Measurements from ENCODE around the gene B3GAT2. TPM values are rescaled to one million over a fixed set of nuclear protein-coding genes. Genes with fewer than 3 reads are reported as not detected.

The B3GAT2 gene
- total and polyA plus RNA-seq, 2 of the 13 experiments (the other 11 are each of a cell fraction or from before 2014, with no cell fraction given), result 0.01 to 0.02 TPM

DNA sequence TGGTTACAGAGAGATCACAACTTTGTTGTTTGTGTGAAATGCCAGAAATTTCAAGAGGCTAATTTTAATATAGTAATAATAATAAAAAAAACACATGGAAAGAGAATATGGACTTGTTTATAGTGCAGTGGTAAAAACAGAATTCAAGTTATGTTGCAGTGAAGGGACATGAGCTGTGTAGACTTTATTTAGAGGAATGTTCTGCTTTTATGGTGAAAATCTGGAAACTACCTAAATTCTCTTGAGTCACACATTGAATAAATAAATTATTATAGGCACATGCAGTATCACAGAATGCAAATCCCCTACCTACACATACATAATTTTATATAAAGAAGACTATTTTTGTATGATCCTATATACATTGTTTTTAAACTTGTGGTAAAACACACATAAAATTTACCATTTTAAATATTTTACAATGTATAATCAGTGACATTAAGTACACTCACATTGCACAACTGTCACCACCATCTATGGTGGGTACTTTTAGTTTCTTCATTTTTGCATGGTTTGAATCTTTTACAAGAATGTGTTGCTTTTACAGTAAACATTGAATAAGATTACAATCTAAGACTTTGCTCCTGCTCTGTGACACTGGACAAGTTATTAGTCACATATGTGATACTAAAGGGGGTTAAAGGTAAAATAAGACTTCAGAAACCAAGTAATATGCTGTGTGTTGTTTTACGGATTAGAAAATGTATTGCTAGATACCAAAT, 107.4 kb downstream of the B3GAT2 start (continued):
- TF ChIP-seq, protein P1, sequence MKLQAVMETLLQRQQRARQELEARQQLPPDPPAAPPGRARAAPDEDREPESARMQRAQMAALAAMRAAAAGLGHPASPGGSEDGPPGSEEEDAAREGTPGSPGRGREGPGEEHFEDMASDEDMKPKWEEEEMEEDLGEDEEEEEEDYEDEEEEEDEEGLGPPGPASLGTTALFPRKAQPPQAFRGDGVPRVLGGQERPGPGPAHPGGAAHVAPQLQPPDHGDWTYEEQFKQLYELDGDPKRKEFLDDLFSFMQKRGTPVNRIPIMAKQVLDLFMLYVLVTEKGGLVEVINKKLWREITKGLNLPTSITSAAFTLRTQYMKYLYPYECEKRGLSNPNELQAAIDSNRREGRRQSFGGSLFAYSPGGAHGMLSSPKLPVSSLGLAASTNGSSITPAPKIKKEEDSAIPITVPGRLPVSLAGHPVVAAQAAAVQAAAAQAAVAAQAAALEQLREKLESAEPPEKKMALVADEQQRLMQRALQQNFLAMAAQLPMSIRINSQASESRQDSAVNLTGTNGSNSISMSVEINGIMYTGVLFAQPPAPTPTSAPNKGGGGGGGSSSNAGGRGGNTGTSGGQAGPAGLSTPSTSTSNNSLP (IDR thresholded peaks at IDR 0.05; ENCODE audit: low read depth, low read length), result peak; percentile 90
- TF ChIP-seq ZNF205 (CRISPR knock-in tag; IDR thresholded peaks at IDR 0.05), result no peak
- TF ChIP-seq, protein P2, sequence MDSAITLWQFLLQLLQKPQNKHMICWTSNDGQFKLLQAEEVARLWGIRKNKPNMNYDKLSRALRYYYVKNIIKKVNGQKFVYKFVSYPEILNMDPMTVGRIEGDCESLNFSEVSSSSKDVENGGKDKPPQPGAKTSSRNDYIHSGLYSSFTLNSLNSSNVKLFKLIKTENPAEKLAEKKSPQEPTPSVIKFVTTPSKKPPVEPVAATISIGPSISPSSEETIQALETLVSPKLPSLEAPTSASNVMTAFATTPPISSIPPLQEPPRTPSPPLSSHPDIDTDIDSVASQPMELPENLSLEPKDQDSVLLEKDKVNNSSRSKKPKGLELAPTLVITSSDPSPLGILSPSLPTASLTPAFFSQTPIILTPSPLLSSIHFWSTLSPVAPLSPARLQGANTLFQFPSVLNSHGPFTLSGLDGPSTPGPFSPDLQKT (CRISPR knock-in tag; IDR thresholded peaks at IDR 0.05; ENCODE audit: borderline replicate concordance), result no peak
- no peak for TF ChIP-seq EZH2 (conservative IDR thresholded peaks at IDR 0.05; ENCODE audit: low read depth, low read length)
- TF ChIP-seq ZNF605 (CRISPR knock-in tag; IDR thresholded peaks at IDR 0.05), result no peak
- no peak for TF ChIP-seq ZNF678 (CRISPR knock-in tag; IDR thresholded peaks at IDR 0.05)
- TF ChIP-seq, protein P3, sequence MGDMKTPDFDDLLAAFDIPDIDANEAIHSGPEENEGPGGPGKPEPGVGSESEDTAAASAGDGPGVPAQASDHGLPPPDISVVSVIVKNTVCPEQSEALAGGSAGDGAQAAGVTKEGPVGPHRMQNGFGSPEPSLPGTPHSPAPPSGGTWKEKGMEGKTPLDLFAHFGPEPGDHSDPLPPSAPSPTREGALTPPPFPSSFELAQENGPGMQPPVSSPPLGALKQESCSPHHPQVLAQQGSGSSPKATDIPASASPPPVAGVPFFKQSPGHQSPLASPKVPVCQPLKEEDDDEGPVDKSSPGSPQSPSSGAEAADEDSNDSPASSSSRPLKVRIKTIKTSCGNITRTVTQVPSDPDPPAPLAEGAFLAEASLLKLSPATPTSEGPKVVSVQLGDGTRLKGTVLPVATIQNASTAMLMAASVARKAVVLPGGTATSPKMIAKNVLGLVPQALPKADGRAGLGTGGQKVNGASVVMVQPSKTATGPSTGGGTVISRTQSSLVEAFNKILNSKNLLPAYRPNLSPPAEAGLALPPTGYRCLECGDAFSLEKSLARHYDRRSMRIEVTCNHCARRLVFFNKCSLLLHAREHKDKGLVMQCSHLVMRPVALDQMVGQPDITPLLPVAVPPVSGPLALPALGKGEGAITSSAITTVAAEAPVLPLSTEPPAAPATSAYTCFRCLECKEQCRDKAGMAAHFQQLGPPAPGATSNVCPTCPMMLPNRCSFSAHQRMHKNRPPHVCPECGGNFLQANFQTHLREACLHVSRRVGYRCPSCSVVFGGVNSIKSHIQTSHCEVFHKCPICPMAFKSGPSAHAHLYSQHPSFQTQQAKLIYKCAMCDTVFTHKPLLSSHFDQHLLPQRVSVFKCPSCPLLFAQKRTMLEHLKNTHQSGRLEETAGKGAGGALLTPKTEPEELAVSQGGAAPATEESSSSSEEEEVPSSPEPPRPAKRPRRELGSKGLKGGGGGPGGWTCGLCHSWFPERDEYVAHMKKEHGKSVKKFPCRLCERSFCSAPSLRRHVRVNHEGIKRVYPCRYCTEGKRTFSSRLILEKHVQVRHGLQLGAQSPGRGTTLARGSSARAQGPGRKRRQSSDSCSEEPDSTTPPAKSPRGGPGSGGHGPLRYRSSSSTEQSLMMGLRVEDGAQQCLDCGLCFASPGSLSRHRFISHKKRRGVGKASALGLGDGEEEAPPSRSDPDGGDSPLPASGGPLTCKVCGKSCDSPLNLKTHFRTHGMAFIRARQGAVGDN (CRISPR knock-in tag; IDR thresholded peaks at IDR 0.05), result no peak
- no peak for TF ChIP-seq ZMAT3 (CRISPR knock-in tag; conservative IDR thresholded peaks at IDR 0.05)
- TF ChIP-seq ZNF569 (CRISPR knock-in tag; IDR thresholded peaks at IDR 0.05; ENCODE audit: borderline replicate concordance), result no peak
- TF ChIP-seq IRF2 (CRISPR knock-in tag; IDR thresholded peaks at IDR 0.05), result no peak
- TF ChIP-seq, protein P4, sequence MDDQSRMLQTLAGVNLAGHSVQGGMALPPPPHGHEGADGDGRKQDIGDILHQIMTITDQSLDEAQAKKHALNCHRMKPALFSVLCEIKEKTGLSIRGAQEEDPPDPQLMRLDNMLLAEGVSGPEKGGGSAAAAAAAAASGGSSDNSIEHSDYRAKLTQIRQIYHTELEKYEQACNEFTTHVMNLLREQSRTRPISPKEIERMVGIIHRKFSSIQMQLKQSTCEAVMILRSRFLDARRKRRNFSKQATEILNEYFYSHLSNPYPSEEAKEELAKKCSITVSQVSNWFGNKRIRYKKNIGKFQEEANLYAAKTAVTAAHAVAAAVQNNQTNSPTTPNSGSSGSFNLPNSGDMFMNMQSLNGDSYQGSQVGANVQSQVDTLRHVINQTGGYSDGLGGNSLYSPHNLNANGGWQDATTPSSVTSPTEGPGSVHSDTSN (CRISPR knock-in tag; IDR thresholded peaks at IDR 0.05; ENCODE audit: borderline replicate concordance), result no peak
- TF ChIP-seq, protein P5, sequence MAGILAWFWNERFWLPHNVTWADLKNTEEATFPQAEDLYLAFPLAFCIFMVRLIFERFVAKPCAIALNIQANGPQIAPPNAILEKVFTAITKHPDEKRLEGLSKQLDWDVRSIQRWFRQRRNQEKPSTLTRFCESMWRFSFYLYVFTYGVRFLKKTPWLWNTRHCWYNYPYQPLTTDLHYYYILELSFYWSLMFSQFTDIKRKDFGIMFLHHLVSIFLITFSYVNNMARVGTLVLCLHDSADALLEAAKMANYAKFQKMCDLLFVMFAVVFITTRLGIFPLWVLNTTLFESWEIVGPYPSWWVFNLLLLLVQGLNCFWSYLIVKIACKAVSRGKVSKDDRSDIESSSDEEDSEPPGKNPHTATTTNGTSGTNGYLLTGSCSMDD (CRISPR knock-in tag; IDR thresholded peaks at IDR 0.05), result no peak
- TF ChIP-seq, protein P6, sequence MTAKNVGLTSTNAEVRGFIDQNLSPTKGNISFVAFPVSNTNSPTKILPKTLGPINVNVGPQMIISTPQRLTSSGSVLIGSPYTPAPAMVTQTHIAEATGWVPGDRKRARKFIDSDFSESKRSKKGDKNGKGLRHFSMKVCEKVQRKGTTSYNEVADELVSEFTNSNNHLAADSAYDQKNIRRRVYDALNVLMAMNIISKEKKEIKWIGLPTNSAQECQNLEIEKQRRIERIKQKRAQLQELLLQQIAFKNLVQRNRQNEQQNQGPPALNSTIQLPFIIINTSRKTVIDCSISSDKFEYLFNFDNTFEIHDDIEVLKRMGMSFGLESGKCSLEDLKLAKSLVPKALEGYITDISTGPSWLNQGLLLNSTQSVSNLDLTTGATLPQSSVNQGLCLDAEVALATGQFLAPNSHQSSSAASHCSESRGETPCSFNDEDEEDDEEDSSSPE (CRISPR knock-in tag; IDR thresholded peaks at IDR 0.05), result no peak
- peak; percentile 47; the same call in 1 of the 2 replicates for TF ChIP-seq CHD4 (IDR thresholded peaks at IDR 0.05; ENCODE audit: borderline replicate concordance, low read length)
- no peak for TF ChIP-seq ZNF772 (CRISPR knock-in tag; IDR thresholded peaks at IDR 0.05)
- TF ChIP-seq GZF1 (CRISPR knock-in tag; IDR thresholded peaks at IDR 0.05), result no peak
- no peak for TF ChIP-seq ZNF24 (IDR thresholded peaks at IDR 0.05)
- no peak for TF ChIP-seq ZNF160 (CRISPR knock-in tag; IDR thresholded peaks at IDR 0.05)
- TF ChIP-seq ZNF766 (CRISPR knock-in tag; IDR thresholded peaks at IDR 0.05; ENCODE audit: borderline replicate concordance), result no peak

All from HepG2 (cell line).